ENCODE results near the gene ZNF585A.

GRCh38 chr19:37217775-37218591 lies 45.5 kb upstream of the ZNF585A start, which contains the start of gene ZNF383:
- TF ChIP-seq CTCF (IDR thresholded peaks at IDR 0.05) (no peak), POLR2A (IDR thresholded peaks at IDR 0.05) (no peak)

Measured in lower leg skin (tissue), 3 donors.